Testis (tissue), 3 donors: ENCODE results near the gene HACD1. TPM values are rescaled to one million over a fixed set of nuclear protein-coding genes. Genes with fewer than 3 reads are reported as not detected.
A peak's percentile ranks its signal among the peaks of the same experiment; 100 is the strongest.

Source experiments
- DNase-seq: peaks from one replicate; pipeline ENCODE4 v3.0.0-alpha.2; 2019
- H3K27ac ChIP-seq, 2 donors: fragments of 200-600 bp; sonication (generic); one replicate each; pipeline ENCODE4 v1.5.1; 2019
- H3K27me3 ChIP-seq: fragments of 200-600 bp; sonication (generic); one replicate; pipeline ENCODE4 v1.5.1; 2019
- H3K36me3 ChIP-seq: fragments of 200-600 bp; sonication (generic); one replicate; pipeline ENCODE4 v1.5.1; 2017; ENCODE audit warnings: low read depth; ENCODE audit errors: missing control alignments
- H3K4me1 ChIP-seq: fragments of 200-600 bp; sonication (generic); one replicate; pipeline ENCODE4 v1.5.1; 2019
- H3K4me3 ChIP-seq, 2 donors: fragments of 200-600 bp; sonication (generic); one replicate each; pipeline ENCODE4 v1.5.1; 2017 to 2019
- H3K9me3 ChIP-seq: fragments of 200-600 bp; sonication (generic); one replicate; pipeline ENCODE4 v1.5.1; 2017
- POLR2A ChIP-seq: fragments of 450-650 bp; IDR thresholded peaks from one replicate; pipeline ENCODE4 v1.6.1; 2017; ENCODE audit warnings: antibody characterized with exemption, mild to moderate bottlenecking, moderate library complexity
- WGBS, 2 donors: methylation state at CpG; one replicate each; pipeline ENCODE4 v1.1.5; 2018; 5-methylcytosine and 5-hydroxymethylcytosine counted together
- intact Hi-C: fragments of 100-400 bp; cut with DNase I; formaldehyde crosslinking; loops from one replicate; pipeline ENCODE4 v1.15.1; 2023; ENCODE audit warnings: low total_unique reads
- polyA plus RNA-seq: library from polyadenylated mRNA; stranded (reverse); fragments of 350-450 nt; fragmentation: Illumina TruSeq; extraction: RNeasy Lipid Tissue Mini Kit (QIAGEN cat#74804); gene quantifications from one replicate; pipeline ENCODE4 v1.2.3, GENCODE V29; 2014; ENCODE audit warnings: low read depth, low replicate concordance; ENCODE audit not compliant: insufficient read depth
- total RNA-seq, 2 donors: library from RNA; depleted of rRNA; stranded (reverse); fragments of >200 nt; gene quantifications; one replicate each; pipeline ENCODE4 v1.2.3, GENCODE V29; 2016
- TF ChIP-seq, protein P1 (sequence below), 3 experiments: fragments of 450-650 bp in 2 of 3; fragments of 200-600 bp in 1 of 3; sonication (generic) in 1 of 3; IDR thresholded peaks; one replicate each; pipeline ENCODE4 v1.5.1; 2016 to 2019; ENCODE audit warnings: antibody characterized with exemption in 3 of 3, mild to moderate bottlenecking in 2 of 3, moderate library complexity in 1 of 3

The HACD1 gene
- total and polyA plus RNA-seq, 3 donors from 2014 or later, result 14.0 to 28.5 (median 16.2) TPM

- Histone ChIP-seq H3K4me1 (peaks cover 21% of the 10 kb centered on the region), H3K4me3 (peak within 1 kb of the TSS; percentile 83)
- TF ChIP-seq, protein P1, sequence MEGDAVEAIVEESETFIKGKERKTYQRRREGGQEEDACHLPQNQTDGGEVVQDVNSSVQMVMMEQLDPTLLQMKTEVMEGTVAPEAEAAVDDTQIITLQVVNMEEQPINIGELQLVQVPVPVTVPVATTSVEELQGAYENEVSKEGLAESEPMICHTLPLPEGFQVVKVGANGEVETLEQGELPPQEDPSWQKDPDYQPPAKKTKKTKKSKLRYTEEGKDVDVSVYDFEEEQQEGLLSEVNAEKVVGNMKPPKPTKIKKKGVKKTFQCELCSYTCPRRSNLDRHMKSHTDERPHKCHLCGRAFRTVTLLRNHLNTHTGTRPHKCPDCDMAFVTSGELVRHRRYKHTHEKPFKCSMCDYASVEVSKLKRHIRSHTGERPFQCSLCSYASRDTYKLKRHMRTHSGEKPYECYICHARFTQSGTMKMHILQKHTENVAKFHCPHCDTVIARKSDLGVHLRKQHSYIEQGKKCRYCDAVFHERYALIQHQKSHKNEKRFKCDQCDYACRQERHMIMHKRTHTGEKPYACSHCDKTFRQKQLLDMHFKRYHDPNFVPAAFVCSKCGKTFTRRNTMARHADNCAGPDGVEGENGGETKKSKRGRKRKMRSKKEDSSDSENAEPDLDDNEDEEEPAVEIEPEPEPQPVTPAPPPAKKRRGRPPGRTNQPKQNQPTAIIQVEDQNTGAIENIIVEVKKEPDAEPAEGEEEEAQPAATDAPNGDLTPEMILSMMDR (IDR thresholded peaks at IDR 0.05), result peak in 1 of 3 experiments; percentile 20
- no peak for TF ChIP-seq POLR2A
Measured at GRCh38 chr10:17643755-17644484, 26.7 kb upstream of the HACD1 start, which contains the start of gene STAM. Gene STAM, plus strand, starts transcription at chr10:17644151. Its CDS starts 189 bp downstream, at chr10:17644340.

GRCh38 chr10:17643339-17643754, 26.2 kb upstream of the HACD1 start:
- WGBS, 2 donors, result 0% methylated on average over 13 of the region's 13 CpGs

More at GRCh38 chr10:17643755-17644484, 26.7 kb upstream of the HACD1 start, which contains the start of gene STAM:
- Histone ChIP-seq H3K27ac (peak within 1 kb of the TSS; percentile 88 to 99), H3K36me3 (no peaks in the 10 kb centered on the region), H3K9me3 (no peaks in the 10 kb centered on the region), H3K27me3 (no peaks in the 10 kb centered on the region)
- DNase-seq, result peak; percentile 92
- intact Hi-C loops, result no loop called here
- WGBS, 2 donors, result 0% methylated on average over 30 to 37 of the region's 37 CpGs

DNA sequence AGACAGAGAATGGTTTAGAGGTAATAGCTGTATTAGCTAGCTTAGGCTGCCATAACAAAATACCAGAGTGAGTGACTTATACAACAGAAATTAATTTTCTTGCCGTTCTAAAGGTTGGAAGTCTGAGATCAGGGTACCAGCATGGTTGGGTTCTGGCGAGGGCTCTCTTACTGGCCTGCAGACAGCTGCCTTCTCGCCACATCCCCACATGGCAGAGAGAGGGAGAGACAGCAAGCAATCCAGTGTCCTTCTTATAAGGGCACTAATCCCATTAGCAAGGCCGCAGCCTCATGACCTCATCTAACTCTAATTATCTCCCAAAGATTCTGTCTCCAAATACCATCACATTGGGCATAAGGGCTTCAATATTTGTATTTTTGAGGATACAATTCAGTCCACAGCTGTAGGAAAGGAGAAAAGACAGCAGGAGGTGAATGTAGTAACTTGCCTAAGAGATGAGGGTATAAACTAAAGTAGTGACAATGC, 23.2 kb upstream of the HACD1 start:
- TF ChIP-seq POLR2A, result no peak
- TF ChIP-seq, protein P1 (IDR thresholded peaks at IDR 0.05), result no peak
- no peaks in the 10 kb centered on the region for H3K9me3 ChIP-seq
- 97 to 98% methylated on average over 4 of the region's 4 CpGs for WGBS, 2 donors
- H3K36me3 ChIP-seq, result no peaks in the 10 kb centered on the region
- peaks cover 9% of the 10 kb centered on the region for H3K4me1 ChIP-seq
- H3K4me3 ChIP-seq, result no peak overlapping the region
- no peak overlapping the region for H3K27ac ChIP-seq
- DNase-seq, result no peak
- intact Hi-C loops, result no loop called here
- H3K27me3 ChIP-seq, result no peaks in the 10 kb centered on the region

More at GRCh38 chr10:17643339-17643754, 26.2 kb upstream of the HACD1 start:
- Histone ChIP-seq H3K36me3 (no peaks in the 10 kb centered on the region), H3K27ac (peak overlapping the region; percentile 88 to 99), H3K9me3 (no peaks in the 10 kb centered on the region), H3K4me1 (peaks cover 21% of the 10 kb centered on the region), H3K27me3 (no peaks in the 10 kb centered on the region), H3K4me3 (peak overlapping the region; percentile 83)
- intact Hi-C loops, result no loop called here
- no peak for DNase-seq
- TF ChIP-seq POLR2A, result no peak
- TF ChIP-seq, protein P1 (IDR thresholded peaks at IDR 0.05), result no peak

- DNase-seq, result no peak
- H3K27me3 ChIP-seq, result no peaks in the 10 kb centered on the region
- H3K4me3 ChIP-seq, result no peak overlapping the region
- intact Hi-C loops, result no loop called here
- H3K9me3 ChIP-seq, result no peaks in the 10 kb centered on the region
- H3K27ac ChIP-seq, result no peak overlapping the region
- peaks cover 3% of the 10 kb centered on the region for H3K4me1 ChIP-seq
- no peak for TF ChIP-seq POLR2A
- TF ChIP-seq, protein P1 (IDR thresholded peaks at IDR 0.05), result no peak
- no peaks in the 10 kb centered on the region for H3K36me3 ChIP-seq
- 92 to 94% methylated on average over 5 of the region's 5 CpGs for WGBS, 2 donors
Measured at GRCh38 chr10:17637869-17638268, 20.7 kb upstream of the HACD1 start.
